Tibial nerve (tissue), 4 donors: ENCODE results near the gene NUCKS1.

Experiments
- EP300 ChIP-seq, 2 donors: sonication (generic); formaldehyde crosslinking; IDR thresholded peaks; one replicate each; pipeline ENCODE4 v1.6.1; 2017; ENCODE audit warnings: antibody characterized with exemption in 2 of 2, mild to moderate bottlenecking in 1 of 2
- TF ChIP-seq, protein P1 (sequence below), 5 experiments: fragments of 200-600 bp in 3 of 5; fragments of 450-650 bp in 2 of 5; sonication (generic) in 3 of 5; IDR thresholded peaks; one replicate each; pipeline ENCODE4 v1.5.1; 2016 to 2019; ENCODE audit warnings: antibody characterized with exemption in 5 of 5, mild to moderate bottlenecking in 3 of 5, moderate library complexity in 2 of 5

DNA sequence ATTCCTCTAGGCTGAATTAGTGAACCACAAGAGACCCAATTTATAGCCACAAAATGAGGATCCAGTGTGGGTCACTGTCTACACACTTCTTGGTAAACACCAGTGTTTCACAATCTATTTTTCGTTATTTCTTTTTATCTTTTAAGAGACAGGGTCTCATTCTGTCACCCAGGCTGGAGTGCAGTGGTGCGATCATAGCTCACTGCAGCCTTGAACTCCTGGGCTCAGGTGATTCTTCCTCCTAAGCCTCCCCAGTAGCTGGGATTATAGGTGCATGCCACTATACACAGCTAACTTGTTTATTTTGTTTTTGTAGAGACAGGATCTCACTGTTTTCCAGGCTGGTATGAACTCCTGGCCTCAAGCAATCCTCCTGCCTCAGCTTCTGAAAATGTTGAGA is 40.3 kb downstream of the NUCKS1 start:
- TF ChIP-seq, protein P1, sequence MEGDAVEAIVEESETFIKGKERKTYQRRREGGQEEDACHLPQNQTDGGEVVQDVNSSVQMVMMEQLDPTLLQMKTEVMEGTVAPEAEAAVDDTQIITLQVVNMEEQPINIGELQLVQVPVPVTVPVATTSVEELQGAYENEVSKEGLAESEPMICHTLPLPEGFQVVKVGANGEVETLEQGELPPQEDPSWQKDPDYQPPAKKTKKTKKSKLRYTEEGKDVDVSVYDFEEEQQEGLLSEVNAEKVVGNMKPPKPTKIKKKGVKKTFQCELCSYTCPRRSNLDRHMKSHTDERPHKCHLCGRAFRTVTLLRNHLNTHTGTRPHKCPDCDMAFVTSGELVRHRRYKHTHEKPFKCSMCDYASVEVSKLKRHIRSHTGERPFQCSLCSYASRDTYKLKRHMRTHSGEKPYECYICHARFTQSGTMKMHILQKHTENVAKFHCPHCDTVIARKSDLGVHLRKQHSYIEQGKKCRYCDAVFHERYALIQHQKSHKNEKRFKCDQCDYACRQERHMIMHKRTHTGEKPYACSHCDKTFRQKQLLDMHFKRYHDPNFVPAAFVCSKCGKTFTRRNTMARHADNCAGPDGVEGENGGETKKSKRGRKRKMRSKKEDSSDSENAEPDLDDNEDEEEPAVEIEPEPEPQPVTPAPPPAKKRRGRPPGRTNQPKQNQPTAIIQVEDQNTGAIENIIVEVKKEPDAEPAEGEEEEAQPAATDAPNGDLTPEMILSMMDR (IDR thresholded peaks at IDR 0.05) = no peak
- no peak for TF ChIP-seq EP300 (IDR thresholded peaks at IDR 0.05)
